Fibroblast of pulmonary artery (primary cell): ENCODE data around the gene MAP4K1.

Experiments used
- DNase-seq: peaks from one replicate; pipeline ENCODE4 v3.0.0-alpha.2; 2010; ENCODE audit warnings: low read depth
- H3K4me3 ChIP-seq: replicated peaks from 2 replicates; pipeline ENCODE4 v1.5.1; 2011; ENCODE audit warnings: low read depth, mild to moderate bottlenecking, control low read depth, low read length, moderate library complexity
- CTCF ChIP-seq: IDR thresholded peaks from 2 replicates; pipeline ENCODE4 v1.5.1; 2011; ENCODE audit warnings: mild to moderate bottlenecking, control low read depth, low read length, inconsistent platforms; ENCODE audit errors: missing control alignments

Gene MAP4K1

GRCh38 chr19:38650911-38651584 lies 33.3 kb upstream of the MAP4K1 start:
- H3K4me3 ChIP-seq, result peak overlapping the region; percentile 98
- DNase-seq, result peak; percentile 96
- TF ChIP-seq CTCF, result no peak

GRCh38 chr19:38650172-38650775 lies 32.5 kb upstream of the MAP4K1 start:
- TF ChIP-seq CTCF, result no peak
- no peak for DNase-seq
- peak overlapping the region; percentile 98 for H3K4me3 ChIP-seq

GRCh38 chr19:38649305-38650171 lies 31.8 kb upstream of the MAP4K1 start:
- peak overlapping the region; percentile 98 for H3K4me3 ChIP-seq
- no peak for TF ChIP-seq CTCF
- no peak for DNase-seq

- no peak for TF ChIP-seq CTCF
- DNase-seq, result no peak
- peak overlapping the region; percentile 98 for H3K4me3 ChIP-seq
These were observed 31.1 kb upstream of the MAP4K1 start for GRCh38 chr19:38648769-38649304.

- DNase-seq, result no peak
- TF ChIP-seq CTCF, result no peak
- H3K4me3 ChIP-seq, result peak overlapping the region; percentile 98
These were observed 30.4 kb upstream of the MAP4K1 start for GRCh38 chr19:38647966-38648768.

GRCh38 chr19:38647368-38647965 lies 29.7 kb upstream of the MAP4K1 start, which contains the start of gene ACTN4:
ACTN4 (plus strand) TSS chr19:38647649; CDS start chr19:38647746, 97 bp downstream.
- H3K4me3 ChIP-seq, result peak within 1 kb of the TSS; percentile 98
- DNase-seq, result peak; percentile 97
- TF ChIP-seq CTCF, result no peak
